H1 (cell line): Measurements from ENCODE around the gene TOM1L2. TPM values are rescaled to one million over a fixed set of nuclear protein-coding genes. Genes with fewer than 3 reads are reported as not detected.
A peak's percentile ranks its signal among the peaks of the same experiment; 100 is the strongest.

Source experiments
- ASH2L ChIP-seq: fragments of 200-600, 300-600 bp; sonication (generic); IDR thresholded peaks from one replicate; pipeline ENCODE4 v1.7.1; 2017; ENCODE audit warnings: low read length
- KDM1A ChIP-seq: fragments of 200-600, 300-600 bp; sonication (generic); IDR thresholded peaks from 2 replicates; pipeline ENCODE4 v1.7.1; 2016; ENCODE audit warnings: mild to moderate bottlenecking, low read length, borderline replicate concordance
- TAF1 ChIP-seq: IDR thresholded peaks from 2 replicates; pipeline ENCODE4 v1.6.1; 2011; ENCODE audit warnings: mild to moderate bottlenecking, low read depth, low read length
- polyA plus RNA-seq, 7 experiments: library from polyadenylated mRNA; depleted of rRNA in 3 of 7; stranded (reverse) in 5 of 7; unstranded in 2 of 7; fragments of >200 nt in 5 of 7; fragments of 200-250 nt in 2 of 7; gene quantifications; 1 replicate in 5 of 7; 2 replicates in 1 of 7; 4 replicates in 1 of 7; pipeline versions ENCODE4 v1.2.1 to v1.2.3, GENCODE V29; 2011 to 2013; ENCODE audit warnings: missing spikeins in 2 of 7, mixed read lengths in 2 of 7
- total RNA-seq: library from RNA; stranded (reverse); fragmentation: NEBNext Ultra II Directional; extraction: Animal tissue kit (Norgen Biotek cat#: 25700); gene quantifications from 2 replicates; pipeline ENCODE4 v1.2.1, GENCODE V29; 2021

Gene TOM1L2
- total and polyA plus RNA-seq, 2 of the 8 experiments (the other 6 are each of a cell fraction or from before 2014, with no cell fraction given) = 2.0 to 3.4 TPM

- TF ChIP-seq TAF1 (no peak), KDM1A (peak; percentile 90), ASH2L (no peak)
- TF ChIP-seq, all 59 proteins: peak for 5
Observed at GRCh38 chr17:17809531-17810083, 162.6 kb downstream of the TOM1L2 start (continued).
